GM12864 (cell line): ENCODE data around the gene FNDC3A.
A peak's percentile ranks its signal among the peaks of the same experiment; 100 is the strongest.

Experiments used
- DNase-seq: peaks from one replicate; pipeline ENCODE4 v3.0.0-alpha.2; 2011; ENCODE audit warnings: low read depth
- H3K4me3 ChIP-seq: 2 replicates; pipeline ENCODE4 v1.5.1; 2011; ENCODE audit warnings: mild to moderate bottlenecking, low read depth, low read length, control low read depth
- TF ChIP-seq, protein P1 (sequence below): IDR thresholded peaks from 2 replicates; pipeline ENCODE4 v1.5.1; 2011; ENCODE audit warnings: low read depth, mild to moderate bottlenecking, moderate library complexity, low read length, control low read depth, inconsistent platforms; ENCODE audit errors: missing control alignments

FNDC3A gene, protein sequence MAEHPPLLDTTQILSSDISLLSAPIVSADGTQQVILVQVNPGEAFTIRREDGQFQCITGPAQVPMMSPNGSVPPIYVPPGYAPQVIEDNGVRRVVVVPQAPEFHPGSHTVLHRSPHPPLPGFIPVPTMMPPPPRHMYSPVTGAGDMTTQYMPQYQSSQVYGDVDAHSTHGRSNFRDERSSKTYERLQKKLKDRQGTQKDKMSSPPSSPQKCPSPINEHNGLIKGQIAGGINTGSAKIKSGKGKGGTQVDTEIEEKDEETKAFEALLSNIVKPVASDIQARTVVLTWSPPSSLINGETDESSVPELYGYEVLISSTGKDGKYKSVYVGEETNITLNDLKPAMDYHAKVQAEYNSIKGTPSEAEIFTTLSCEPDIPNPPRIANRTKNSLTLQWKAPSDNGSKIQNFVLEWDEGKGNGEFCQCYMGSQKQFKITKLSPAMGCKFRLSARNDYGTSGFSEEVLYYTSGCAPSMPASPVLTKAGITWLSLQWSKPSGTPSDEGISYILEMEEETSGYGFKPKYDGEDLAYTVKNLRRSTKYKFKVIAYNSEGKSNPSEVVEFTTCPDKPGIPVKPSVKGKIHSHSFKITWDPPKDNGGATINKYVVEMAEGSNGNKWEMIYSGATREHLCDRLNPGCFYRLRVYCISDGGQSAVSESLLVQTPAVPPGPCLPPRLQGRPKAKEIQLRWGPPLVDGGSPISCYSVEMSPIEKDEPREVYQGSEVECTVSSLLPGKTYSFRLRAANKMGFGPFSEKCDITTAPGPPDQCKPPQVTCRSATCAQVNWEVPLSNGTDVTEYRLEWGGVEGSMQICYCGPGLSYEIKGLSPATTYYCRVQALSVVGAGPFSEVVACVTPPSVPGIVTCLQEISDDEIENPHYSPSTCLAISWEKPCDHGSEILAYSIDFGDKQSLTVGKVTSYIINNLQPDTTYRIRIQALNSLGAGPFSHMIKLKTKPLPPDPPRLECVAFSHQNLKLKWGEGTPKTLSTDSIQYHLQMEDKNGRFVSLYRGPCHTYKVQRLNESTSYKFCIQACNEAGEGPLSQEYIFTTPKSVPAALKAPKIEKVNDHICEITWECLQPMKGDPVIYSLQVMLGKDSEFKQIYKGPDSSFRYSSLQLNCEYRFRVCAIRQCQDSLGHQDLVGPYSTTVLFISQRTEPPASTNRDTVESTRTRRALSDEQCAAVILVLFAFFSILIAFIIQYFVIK

GRCh38 chr13:48975856-48976575, at the start of gene FNDC3A:
Gene FNDC3A, plus strand, starts transcription at chr13:48975912. Its CDS starts 30,279 bp downstream, at chr13:49006191.
- TF ChIP-seq, protein P1, sequence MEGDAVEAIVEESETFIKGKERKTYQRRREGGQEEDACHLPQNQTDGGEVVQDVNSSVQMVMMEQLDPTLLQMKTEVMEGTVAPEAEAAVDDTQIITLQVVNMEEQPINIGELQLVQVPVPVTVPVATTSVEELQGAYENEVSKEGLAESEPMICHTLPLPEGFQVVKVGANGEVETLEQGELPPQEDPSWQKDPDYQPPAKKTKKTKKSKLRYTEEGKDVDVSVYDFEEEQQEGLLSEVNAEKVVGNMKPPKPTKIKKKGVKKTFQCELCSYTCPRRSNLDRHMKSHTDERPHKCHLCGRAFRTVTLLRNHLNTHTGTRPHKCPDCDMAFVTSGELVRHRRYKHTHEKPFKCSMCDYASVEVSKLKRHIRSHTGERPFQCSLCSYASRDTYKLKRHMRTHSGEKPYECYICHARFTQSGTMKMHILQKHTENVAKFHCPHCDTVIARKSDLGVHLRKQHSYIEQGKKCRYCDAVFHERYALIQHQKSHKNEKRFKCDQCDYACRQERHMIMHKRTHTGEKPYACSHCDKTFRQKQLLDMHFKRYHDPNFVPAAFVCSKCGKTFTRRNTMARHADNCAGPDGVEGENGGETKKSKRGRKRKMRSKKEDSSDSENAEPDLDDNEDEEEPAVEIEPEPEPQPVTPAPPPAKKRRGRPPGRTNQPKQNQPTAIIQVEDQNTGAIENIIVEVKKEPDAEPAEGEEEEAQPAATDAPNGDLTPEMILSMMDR, result no peak
- DNase-seq, result peak; percentile 53
- H3K4me3 ChIP-seq, result peak within 1 kb of the TSS; percentile 88

GRCh38 chr13:48928757-48929430, 46.8 kb upstream of the FNDC3A start:
- TF ChIP-seq, protein P1, result no peak

GRCh38 chr13:48930918-48931317, 44.8 kb upstream of the FNDC3A start:
- no peak overlapping the region for H3K4me3 ChIP-seq
- TF ChIP-seq, protein P1, result no peak
- DNase-seq, result no peak

More at GRCh38 chr13:48928757-48929430, 46.8 kb upstream of the FNDC3A start:
- no peak overlapping the region for H3K4me3 ChIP-seq
- no peak for DNase-seq

DNA sequence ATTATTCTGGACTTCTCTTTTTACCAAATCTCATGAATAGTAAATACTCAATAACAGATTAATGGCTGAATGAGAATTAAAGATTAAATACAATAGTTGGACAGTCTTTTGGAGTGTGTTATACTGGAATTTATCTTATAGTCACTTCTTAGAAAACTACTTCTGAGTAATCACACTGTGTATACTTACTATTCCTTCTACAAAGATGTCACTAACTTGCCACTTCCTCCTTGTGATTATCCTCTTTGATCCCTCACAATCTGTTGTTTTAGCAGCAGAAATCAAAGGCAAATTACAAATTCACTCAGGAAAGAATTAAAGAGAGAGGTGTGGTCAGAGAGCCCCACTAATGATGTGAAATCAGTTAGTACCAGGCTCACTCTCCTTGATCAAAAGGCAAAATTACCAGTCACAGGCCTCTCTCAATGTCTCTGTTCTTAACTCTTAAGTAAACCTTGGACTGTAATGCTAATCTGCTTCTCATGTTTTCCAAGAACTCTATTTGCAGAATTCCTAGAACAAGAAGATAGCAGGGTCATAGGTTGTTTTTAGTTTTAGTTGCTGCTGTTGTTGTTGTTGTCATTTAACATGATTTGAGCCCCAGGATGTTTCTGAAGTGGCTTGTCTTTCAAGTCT, 37.3 kb upstream of the FNDC3A start:
- TF ChIP-seq, protein P1, result no peak
- no peak for DNase-seq
- H3K4me3 ChIP-seq, result no peak overlapping the region

DNA sequence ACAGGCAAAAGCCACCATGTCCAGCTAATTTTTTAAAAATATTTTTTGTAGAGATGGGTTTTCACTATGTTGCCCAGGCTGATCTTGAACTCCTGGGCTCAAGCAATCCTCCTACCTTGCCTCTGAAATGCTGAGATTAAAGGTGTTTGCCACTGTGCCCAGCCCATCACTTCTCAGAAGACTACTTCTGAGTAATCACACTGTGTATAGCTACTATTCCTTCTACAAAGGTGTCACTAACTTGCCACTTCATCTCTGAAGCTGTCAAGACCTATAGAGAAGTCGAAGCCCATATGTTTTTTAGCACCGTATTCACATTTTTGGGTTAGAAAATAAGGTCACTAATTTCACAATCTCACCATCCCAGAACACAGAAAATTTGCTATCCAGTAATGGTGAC, 36.0 kb upstream of the FNDC3A start:
- H3K4me3 ChIP-seq, result no peak overlapping the region
- TF ChIP-seq, protein P1, result no peak
- no peak for DNase-seq
